Brain microvascular endothelial cell (primary cell): ENCODE data around the gene LRRC7.

ENCODE experiments used
- DNase-seq: peaks from one replicate; pipeline ENCODE4 v3.0.0-alpha.2; 2020
- H3K27ac ChIP-seq: fragments of 250-450 bp; sonication (Bioruptor Pico); 2 replicates; pipeline ENCODE4 v1.5.1; 2020; ENCODE audit warnings: mild to moderate bottlenecking, moderate library complexity
- H3K27me3 ChIP-seq: fragments of 250-450 bp; sonication (Bioruptor Pico); replicated peaks from 2 replicates; pipeline ENCODE4 v1.5.1; 2020; ENCODE audit warnings: mild to moderate bottlenecking
- H3K36me3 ChIP-seq: fragments of 250-450 bp; sonication (Bioruptor Pico); replicated peaks from 2 replicates; pipeline ENCODE4 v1.5.1; 2020; ENCODE audit warnings: mild to moderate bottlenecking
- H3K4me3 ChIP-seq: 2 replicates; pipeline ENCODE4 v1.5.1; 2011; ENCODE audit warnings: low read depth, mild to moderate bottlenecking, control low read depth, low read length, moderate library complexity
- in situ Hi-C: cut with HindIII; loops from 2 replicates; pipeline ENCODE4 v1.10.0; 2017; ENCODE audit warnings: low sequenced_read_pairs, low pct_ligation_motif_present
- TF ChIP-seq, protein P1 (sequence below): IDR thresholded peaks from 2 replicates; pipeline ENCODE4 v1.5.1; 2011; ENCODE audit warnings: low read depth, mild to moderate bottlenecking, moderate library complexity, low read length, control low read depth, inconsistent platforms; ENCODE audit errors: missing control alignments

The LRRC7 gene

DNA sequence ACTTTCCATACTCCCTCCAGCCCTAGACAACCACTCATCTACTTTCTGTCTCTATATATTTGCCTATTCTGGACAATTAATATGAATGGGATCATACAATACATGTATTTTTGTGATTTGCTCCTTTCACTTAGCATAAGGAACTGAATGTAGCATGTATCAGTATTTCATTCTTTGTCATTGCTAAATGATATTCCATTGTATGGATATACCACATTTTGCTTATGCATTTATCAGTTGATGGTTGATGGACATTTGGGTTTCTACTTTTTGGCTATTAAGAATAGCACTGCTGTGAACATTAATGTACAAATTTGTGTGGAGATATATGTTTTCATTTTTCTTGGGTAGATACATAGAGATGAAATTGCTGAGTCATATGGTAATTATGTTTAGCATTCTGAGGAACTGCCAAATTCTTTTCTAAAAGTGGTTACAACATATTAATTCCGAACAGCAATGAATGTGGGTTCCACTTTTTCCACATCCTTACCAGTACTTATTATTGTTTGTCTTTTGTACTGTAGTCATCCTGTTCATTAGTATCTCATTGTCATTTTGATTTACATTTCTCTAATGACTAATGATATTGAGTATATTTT is 516.7 kb downstream of the LRRC7 start:
- no peak for DNase-seq
- Histone ChIP-seq H3K4me3 (no peak overlapping the region), H3K36me3 (no peaks in the 10 kb centered on the region), H3K27me3 (no peaks in the 10 kb centered on the region), H3K27ac (no peak overlapping the region)
- TF ChIP-seq, protein P1, sequence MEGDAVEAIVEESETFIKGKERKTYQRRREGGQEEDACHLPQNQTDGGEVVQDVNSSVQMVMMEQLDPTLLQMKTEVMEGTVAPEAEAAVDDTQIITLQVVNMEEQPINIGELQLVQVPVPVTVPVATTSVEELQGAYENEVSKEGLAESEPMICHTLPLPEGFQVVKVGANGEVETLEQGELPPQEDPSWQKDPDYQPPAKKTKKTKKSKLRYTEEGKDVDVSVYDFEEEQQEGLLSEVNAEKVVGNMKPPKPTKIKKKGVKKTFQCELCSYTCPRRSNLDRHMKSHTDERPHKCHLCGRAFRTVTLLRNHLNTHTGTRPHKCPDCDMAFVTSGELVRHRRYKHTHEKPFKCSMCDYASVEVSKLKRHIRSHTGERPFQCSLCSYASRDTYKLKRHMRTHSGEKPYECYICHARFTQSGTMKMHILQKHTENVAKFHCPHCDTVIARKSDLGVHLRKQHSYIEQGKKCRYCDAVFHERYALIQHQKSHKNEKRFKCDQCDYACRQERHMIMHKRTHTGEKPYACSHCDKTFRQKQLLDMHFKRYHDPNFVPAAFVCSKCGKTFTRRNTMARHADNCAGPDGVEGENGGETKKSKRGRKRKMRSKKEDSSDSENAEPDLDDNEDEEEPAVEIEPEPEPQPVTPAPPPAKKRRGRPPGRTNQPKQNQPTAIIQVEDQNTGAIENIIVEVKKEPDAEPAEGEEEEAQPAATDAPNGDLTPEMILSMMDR, result no peak
- in situ Hi-C loops, result no loop called here

DNA sequence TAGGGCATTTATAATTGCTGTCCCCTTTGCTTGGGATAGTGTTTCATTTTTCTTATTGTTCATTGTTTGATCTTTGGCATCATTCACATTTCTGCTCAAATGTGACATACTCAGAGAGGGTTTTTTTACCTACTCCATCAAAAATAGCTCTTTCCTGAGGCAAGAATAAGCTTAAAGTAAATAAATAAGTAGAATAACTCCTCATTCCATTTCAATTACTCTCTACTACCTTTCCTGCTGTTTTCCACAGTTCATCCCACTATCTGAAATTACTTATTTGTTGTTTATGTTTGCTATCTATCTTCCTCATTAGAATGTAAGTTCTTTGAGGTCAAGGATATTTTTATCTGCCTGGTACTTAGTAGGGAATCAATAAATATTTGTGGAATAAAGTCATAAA is 517.8 kb downstream of the LRRC7 start:
- no peak for DNase-seq
- TF ChIP-seq, protein P1, result no peak
- Histone ChIP-seq H3K27me3 (no peaks in the 10 kb centered on the region), H3K4me3 (no peak overlapping the region), H3K27ac (no peak overlapping the region), H3K36me3 (no peaks in the 10 kb centered on the region)
- in situ Hi-C loops, result no loop called here

DNA sequence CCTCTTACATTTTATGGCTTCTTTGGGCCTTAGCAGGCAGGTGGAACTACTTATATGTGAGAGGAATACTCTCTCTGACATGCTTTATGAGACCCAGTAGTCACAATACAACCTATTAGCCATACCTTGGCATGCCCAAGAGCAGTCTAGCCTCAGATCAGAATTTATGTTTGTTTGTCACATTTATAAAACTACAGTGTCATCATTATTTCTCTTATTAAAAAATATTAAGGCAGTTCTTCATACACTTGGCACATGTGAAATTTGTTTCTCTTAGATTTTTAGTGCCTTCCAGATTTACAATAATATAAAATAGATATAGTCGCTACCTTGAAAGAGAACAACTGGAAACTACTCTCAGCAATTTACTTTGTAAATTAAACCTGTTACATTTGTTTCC is 519.2 kb downstream of the LRRC7 start:
- DNase-seq, result no peak
- no peaks in the 10 kb centered on the region for H3K27me3 ChIP-seq
- no peak overlapping the region for H3K27ac ChIP-seq
- in situ Hi-C loops, result no loop called here
- TF ChIP-seq, protein P1, result no peak
- no peaks in the 10 kb centered on the region for H3K36me3 ChIP-seq
- H3K4me3 ChIP-seq, result no peak overlapping the region

DNA sequence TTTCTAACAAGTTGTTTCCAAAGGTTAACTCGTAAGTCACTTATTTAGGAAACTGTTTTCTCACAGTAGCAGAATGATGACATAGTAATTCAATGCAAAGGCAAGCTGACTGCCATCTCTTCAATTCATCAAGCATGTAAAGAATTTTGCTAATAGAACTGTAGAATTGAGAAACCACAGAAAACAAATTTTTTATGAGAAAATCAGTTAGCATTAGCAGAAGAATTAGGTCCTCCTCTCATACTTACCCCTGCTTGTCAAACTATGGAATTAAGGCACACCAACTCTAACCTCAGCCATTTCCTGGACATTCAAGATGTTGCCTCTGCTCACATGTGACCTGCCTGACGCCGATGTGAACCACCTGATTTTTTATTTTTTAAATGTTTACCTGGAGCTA is 522.4 kb downstream of the LRRC7 start:
- Histone ChIP-seq H3K4me3 (no peak overlapping the region), H3K27me3 (no peaks in the 10 kb centered on the region), H3K27ac (peak overlapping the region; percentile 41), H3K36me3 (no peaks in the 10 kb centered on the region)
- TF ChIP-seq, protein P1, result no peak
- no peak for DNase-seq
- in situ Hi-C loops, result no loop called here

DNA sequence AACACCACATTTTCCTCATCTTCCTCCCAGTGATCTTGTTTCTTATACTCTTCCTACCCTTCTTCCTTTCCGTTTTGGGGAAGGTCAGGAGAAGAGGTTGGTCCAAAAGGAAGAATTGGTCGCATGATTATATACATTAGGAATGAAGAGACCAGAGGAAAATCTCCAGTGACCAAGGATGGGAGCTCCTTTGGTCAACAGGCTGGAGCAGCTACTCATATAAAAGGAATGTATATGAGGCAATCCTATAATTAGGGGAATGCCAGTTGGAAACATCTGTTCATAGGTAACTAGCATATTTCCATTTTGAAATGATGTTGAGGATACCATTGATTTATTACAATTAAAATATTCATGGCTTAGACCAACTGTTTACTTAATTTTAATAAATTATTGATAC is 523.2 kb downstream of the LRRC7 start:
- Histone ChIP-seq H3K36me3 (no peaks in the 10 kb centered on the region), H3K27ac (peak overlapping the region; percentile 41), H3K4me3 (no peak overlapping the region), H3K27me3 (no peaks in the 10 kb centered on the region)
- TF ChIP-seq, protein P1, result no peak
- in situ Hi-C loops, result no loop called here
- DNase-seq, result peak; percentile 61

DNA sequence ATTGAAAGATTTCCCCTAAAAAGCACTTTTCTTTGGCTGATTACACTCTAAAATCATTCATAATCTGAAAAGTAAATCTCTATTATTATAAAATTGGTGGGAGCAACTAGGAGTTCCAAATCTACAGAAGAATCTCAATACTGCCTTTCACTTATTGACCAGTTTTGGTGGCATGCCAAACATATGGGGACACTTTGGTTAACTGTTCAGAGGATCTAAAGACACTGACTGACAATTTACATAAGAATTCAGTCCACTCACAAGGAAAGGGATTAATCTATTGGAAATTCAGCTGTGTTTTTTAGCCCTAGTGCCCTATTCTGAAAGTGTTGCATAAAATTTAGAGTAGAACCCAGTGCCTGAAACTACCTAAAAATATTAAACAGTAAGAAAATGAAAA is 524.1 kb downstream of the LRRC7 start:
- TF ChIP-seq, protein P1, result no peak
- DNase-seq, result no peak
- H3K36me3 ChIP-seq, result no peaks in the 10 kb centered on the region
- H3K4me3 ChIP-seq, result no peak overlapping the region
- H3K27me3 ChIP-seq, result no peaks in the 10 kb centered on the region
- in situ Hi-C loops, result no loop called here
- H3K27ac ChIP-seq, result no peak overlapping the region
